Mucosa of descending colon (tissue), 3 donors: ENCODE results near the gene PREB. TPM values are rescaled to one million over a fixed set of nuclear protein-coding genes. Genes with fewer than 3 reads are reported as not detected.

Experiments
- ATAC-seq: fragments of 200-7000 bp; cut with Tn5 transposase; one replicate; pipeline ENCODE4 v1.9.1; 2020; ENCODE audit warnings: mild to moderate bottlenecking, moderate library complexity
- DNase-seq, 3 donors: peaks; one replicate each; pipeline ENCODE4 v3.0.0-alpha.2; 2020
- H3K36me3 ChIP-seq: fragments of 200-600 bp; one replicate; pipeline ENCODE4 v1.8.0; 2021; ENCODE audit warnings: low read depth, mild to moderate bottlenecking
- H3K4me1 ChIP-seq: fragments of 200-600 bp; one replicate; pipeline ENCODE4 v1.8.0; 2021; ENCODE audit warnings: low read depth, mild to moderate bottlenecking
- H3K4me3 ChIP-seq: fragments of 200-600 bp; one replicate; pipeline ENCODE4 v1.8.0; 2021; ENCODE audit warnings: mild to moderate bottlenecking
- H3K9me3 ChIP-seq: fragments of 200-600 bp; one replicate; pipeline ENCODE4 v1.8.0; 2021; ENCODE audit warnings: mild to moderate bottlenecking
- CTCF ChIP-seq: fragments of 200-600 bp; IDR thresholded peaks from one replicate; pipeline ENCODE4 v1.8.0; 2022; ENCODE audit warnings: antibody characterized with exemption, mild to moderate bottlenecking
- intact Hi-C, 2 donors: fragments of 100-400 bp; cut with DNase I in 1 of 2; cut with micrococcal nuclease in 1 of 2; formaldehyde crosslinking; loops; one replicate each; pipeline versions ENCODE4 v1.11.0 to v1.11.1; 2022; cut with DNase I, micrococcal nuclease
- total RNA-seq, 3 donors: library from RNA; stranded (reverse); fragmentation: NEBNext Ultra II Directional in 2 of 3; extraction: Animal tissue kit (Norgen Biotek cat#: 25700) in 2 of 3; gene quantifications; one replicate each; pipeline versions ENCODE4 v1.2.1 to v1.2.4, GENCODE V29; 2021 to 2023
- donor health status: DM: no; HTN: no; CAD: no; lungs with moderate emphysema.
- donor health status: DM: no; HTN: no; CAD: no.
- donor health status: DM: no; HTN: yes; CAD: no.

The PREB gene
- total RNA-seq, 3 donors from 2014 or later: 32.8 to 47.0 (median 45.0) TPM

DNA sequence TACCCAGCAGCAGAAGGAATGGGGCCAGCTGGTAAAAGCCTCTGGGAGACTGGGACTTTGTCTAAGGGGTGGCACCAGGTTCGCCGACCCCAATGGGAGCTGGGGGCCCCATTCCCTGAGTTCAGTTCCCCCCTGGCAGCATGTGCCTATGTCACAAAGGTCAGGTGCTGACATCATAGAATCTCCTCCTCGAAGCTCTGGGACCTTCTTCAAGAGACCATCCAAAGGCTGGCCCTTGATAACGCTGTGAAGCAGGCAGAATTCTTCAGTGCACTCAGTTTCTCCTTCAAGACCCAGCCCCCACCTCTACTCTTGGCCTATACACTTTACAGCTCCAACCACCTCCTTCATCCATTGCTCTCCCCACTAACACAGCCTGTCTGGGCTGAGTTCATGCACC, 4.9 kb upstream of the PREB start, which contains the start of gene PRR30:
Gene PRR30 (minus strand): TSS at position 101 of the 400 bp plus-strand sequence. CDS start 1,081 bp downstream, outside the sequence.
- H3K4me1 ChIP-seq: no peaks in the 10 kb centered on the region
- TF ChIP-seq CTCF: no peak
- intact Hi-C loops: no loop called here
- no peaks in the 10 kb centered on the region for H3K36me3 ChIP-seq
- H3K9me3 ChIP-seq: no peaks in the 10 kb centered on the region
- DNase-seq: no peak
- no peak within 1 kb of the TSS for H3K4me3 ChIP-seq
- ATAC-seq: no peak

DNA sequence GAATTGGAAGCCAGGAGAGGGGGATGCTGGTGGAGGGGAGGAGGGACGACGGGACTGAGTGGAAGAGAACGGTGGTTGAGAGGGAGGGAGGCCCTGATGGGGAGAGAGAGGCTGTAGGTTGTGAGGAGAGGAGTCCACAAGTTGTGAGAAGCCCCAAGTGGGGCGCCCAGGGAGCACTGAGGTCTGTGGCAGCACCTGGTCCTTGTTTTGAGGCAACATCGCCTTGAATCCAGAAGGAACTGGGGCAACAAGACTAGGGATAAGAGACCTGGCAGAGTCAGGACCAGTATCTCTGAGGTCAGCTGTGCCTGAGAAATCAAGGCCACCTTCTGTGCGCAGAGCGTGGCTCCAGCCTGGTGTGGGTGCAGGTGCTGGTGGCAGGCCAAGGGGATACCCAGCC, 3.7 kb upstream of the PREB start:
- Histone ChIP-seq H3K36me3 (no peaks in the 10 kb centered on the region), H3K4me3 (no peak overlapping the region), H3K4me1 (peaks cover 5% of the 10 kb centered on the region), H3K9me3 (no peaks in the 10 kb centered on the region)
- ATAC-seq: no peak
- TF ChIP-seq CTCF: no peak
- no peak for DNase-seq
- intact Hi-C loops: no loop called here

DNA sequence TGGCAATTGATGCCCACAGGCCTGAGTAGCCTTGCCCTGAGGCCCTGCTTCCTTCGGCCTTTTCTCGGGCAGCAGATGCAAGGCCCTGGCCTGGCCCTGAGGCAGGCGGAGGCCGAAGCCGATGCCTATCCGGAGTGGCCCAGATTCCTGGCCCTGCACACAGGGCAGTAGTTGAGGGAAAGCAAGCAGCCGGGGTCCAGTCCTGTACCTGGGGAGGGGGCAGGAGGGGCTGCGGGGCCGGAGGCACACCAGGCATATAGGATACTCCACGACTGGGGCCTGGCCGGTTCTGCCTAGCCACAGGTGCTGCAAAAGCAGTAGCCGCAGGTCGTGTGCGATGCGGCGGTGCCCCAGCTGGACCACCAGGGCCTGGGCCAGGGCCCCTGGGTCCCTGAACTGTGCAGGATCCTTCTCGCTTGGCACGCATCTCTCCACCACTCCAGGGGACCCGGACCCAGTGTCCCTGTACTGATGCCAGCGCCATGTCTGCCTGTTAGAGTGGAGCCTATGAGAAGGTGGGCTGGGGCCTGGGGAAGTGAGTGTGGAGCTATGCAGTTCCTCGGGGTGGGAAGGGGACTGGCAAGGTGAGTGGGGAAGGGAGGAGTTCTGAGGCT, 3.0 kb upstream of the PREB start:
- H3K4me3 ChIP-seq: no peak overlapping the region
- H3K9me3 ChIP-seq: no peaks in the 10 kb centered on the region
- DNase-seq (no peak), ATAC-seq (no peak)
- intact Hi-C loops: no loop called here
- no peak for TF ChIP-seq CTCF
- H3K36me3 ChIP-seq: no peaks in the 10 kb centered on the region
- peaks cover 9% of the 10 kb centered on the region for H3K4me1 ChIP-seq

GRCh38 chr2:27136751-27137150, 2.3 kb upstream of the PREB start:
- no peak for ATAC-seq
- TF ChIP-seq CTCF: no peak
- Histone ChIP-seq H3K36me3 (no peaks in the 10 kb centered on the region), H3K4me1 (peaks cover 9% of the 10 kb centered on the region), H3K9me3 (no peaks in the 10 kb centered on the region), H3K4me3 (no peak overlapping the region)
- no peak for DNase-seq
- intact Hi-C loops: no loop called here

DNA sequence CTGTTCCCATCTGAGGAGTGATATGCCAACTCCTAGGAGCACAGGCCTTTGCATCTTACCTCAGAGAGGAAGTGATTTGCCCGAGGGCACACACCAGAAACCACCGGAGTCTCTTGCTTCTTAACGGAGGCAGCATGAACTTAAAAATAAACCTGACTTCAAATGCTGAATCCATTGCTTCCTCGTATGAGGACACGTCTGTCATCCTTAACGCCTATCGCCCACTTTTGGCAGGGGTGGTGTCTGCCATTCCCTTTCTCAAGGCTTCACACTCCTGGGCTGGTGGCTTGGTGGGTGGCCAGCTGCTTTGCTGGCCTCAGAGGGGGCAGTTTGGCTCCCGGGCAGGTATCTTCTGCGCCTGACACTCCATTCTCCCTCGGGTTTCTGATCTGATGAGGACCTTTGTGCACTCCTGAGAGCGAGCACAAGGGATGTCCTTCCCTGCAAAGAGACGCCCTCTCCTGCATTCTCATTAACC, 1.1 kb upstream of the PREB start:
- DNase-seq: no peak
- no peaks in the 10 kb centered on the region for H3K9me3 ChIP-seq
- H3K4me1 ChIP-seq: peaks cover 9% of the 10 kb centered on the region
- H3K36me3 ChIP-seq: no peaks in the 10 kb centered on the region
- TF ChIP-seq CTCF: no peak
- no peak for ATAC-seq
- intact Hi-C loops: no loop called here
- H3K4me3 ChIP-seq: no peak overlapping the region
